Fibroblast of lung (primary cell): Measurements from ENCODE around the gene SH2D5. TPM values are rescaled to one million over a fixed set of nuclear protein-coding genes. Genes with fewer than 3 reads are reported as not detected.

ENCODE experiments used
- DNase-seq, 2 donors: peaks; one replicate each; pipeline versions ENCODE4 v3.0.0 to v3.0.0-alpha.2; 2010; ENCODE audit warnings: low read depth in 2 of 2
- H2AFZ ChIP-seq: 2 replicates; pipeline ENCODE4 v1.5.1; 2012; ENCODE audit warnings: low read length, control low read depth, inconsistent platforms
- H3K27ac ChIP-seq: 2 replicates; pipeline ENCODE4 v1.5.1; 2011; ENCODE audit warnings: low read length, control low read depth; ENCODE audit not compliant: insufficient read depth
- H3K27me3 ChIP-seq: 2 replicates; pipeline ENCODE4 v1.5.1; 2011; ENCODE audit warnings: mild to moderate bottlenecking, low read length; ENCODE audit not compliant: control insufficient read depth, insufficient read depth
- H3K36me3 ChIP-seq: 2 replicates; pipeline ENCODE4 v1.5.1; 2011; ENCODE audit warnings: low read length; ENCODE audit not compliant: control insufficient read depth, insufficient read depth
- H3K4me1 ChIP-seq: 2 replicates; pipeline ENCODE4 v1.5.1; 2011; ENCODE audit warnings: low read length; ENCODE audit not compliant: control insufficient read depth, insufficient read depth; ENCODE audit errors: extremely low read depth
- H3K4me2 ChIP-seq: 2 replicates; pipeline ENCODE4 v1.5.1; 2011; ENCODE audit warnings: low read length, control low read depth; ENCODE audit not compliant: insufficient read depth; ENCODE audit errors: extremely low read depth
- H3K4me3 ChIP-seq, 4 experiments: fragments of 200-600 bp in 1 of 4; sonication (generic) in 1 of 4; replicated peaks in 1 of 4; 2 replicates each; pipeline ENCODE4 v1.5.1; 2011 to 2016; ENCODE audit warnings: low read length in 4 of 4, low read depth in 3 of 4, mild to moderate bottlenecking in 3 of 4, control low read depth in 2 of 4, inconsistent platforms in 1 of 4, mixed read lengths in 1 of 4; ENCODE audit not compliant: insufficient read depth in 1 of 4; ENCODE audit errors: control extremely low read depth in 1 of 4
- H3K79me2 ChIP-seq: 2 replicates; pipeline ENCODE4 v1.5.1; 2012; ENCODE audit warnings: mild to moderate bottlenecking, low read length, inconsistent platforms; ENCODE audit not compliant: control insufficient read depth, insufficient read depth
- H3K9ac ChIP-seq: 2 replicates; pipeline ENCODE4 v1.5.1; 2011; ENCODE audit warnings: mild to moderate bottlenecking, low read length, control low read depth; ENCODE audit not compliant: insufficient read depth
- H3K9me3 ChIP-seq: 2 replicates; pipeline ENCODE4 v1.5.1; 2012; ENCODE audit warnings: low read depth, low read length; ENCODE audit not compliant: control insufficient read depth, insufficient read depth
- H4K20me1 ChIP-seq: 2 replicates; pipeline ENCODE4 v1.5.1; 2011; ENCODE audit warnings: low read length; ENCODE audit not compliant: control insufficient read depth, insufficient read depth; ENCODE audit errors: extremely low read depth
- CTCF ChIP-seq, 2 donors: IDR thresholded peaks in 1 of 2; conservative IDR thresholded peaks in 1 of 2; 1 replicate in 1 of 2; 2 replicates in 1 of 2; pipeline ENCODE4 v1.5.1; 2011 to 2012; ENCODE audit warnings: low read length in 2 of 2, control low read depth in 1 of 2, inconsistent platforms in 1 of 2, low read depth in 1 of 2, mild to moderate bottlenecking in 1 of 2
- EZH2 ChIP-seq: IDR thresholded peaks from 2 replicates; pipeline ENCODE4 v1.5.1; 2012; ENCODE audit warnings: low read length, control low read depth, mild to moderate bottlenecking; ENCODE audit errors: missing control alignments
- polyA minus RNA-seq: library from RNA; depleted of rRNA, polyadenylated mRNA; stranded (reverse); fragments of >200 nt; gene quantifications from 2 replicates; pipeline ENCODE4 v1.2.3, GENCODE V29; 2011; ENCODE audit warnings: low replicate concordance
- polyA plus RNA-seq, 2 donors: library from polyadenylated mRNA; depleted of rRNA in 1 of 2; stranded (reverse) in 1 of 2; unstranded in 1 of 2; fragments of >200 nt; gene quantifications; 2 replicates each; pipeline ENCODE4 v1.2.1, GENCODE V29; 2011 to 2012; ENCODE audit warnings: missing spikeins in 1 of 2
- total RNA-seq: library from RNA; depleted of rRNA; stranded (reverse); fragments of >200 nt; gene quantifications from 2 replicates; pipeline ENCODE4 v1.2.1, GENCODE V29; 2014

SH2D5 gene
- total RNA-seq (2.3 and 5.0 TPM in 2 replicates), polyA plus RNA-seq (3.6 and 7.3 TPM in 2 replicates), polyA minus RNA-seq (5.1 and 13.1 TPM in 2 replicates)
- polyA plus RNA-seq (2012) = 5.2 and 11.8 TPM in 2 replicates

GRCh38 chr1:20732588-20733359 is at the start of gene SH2D5:
TSS of gene SH2D5 (minus strand) at chr1:20732703. CDS start at chr1:20728044, 4,659 bp downstream.
- Histone ChIP-seq H3K27me3 (no peaks in the 10 kb centered on the region), H2AFZ (peak within 1 kb of the TSS; percentile 63)
- peak; percentile 92 to 98 for DNase-seq

GRCh38 chr1:20775700-20776099 is 43.2 kb upstream of the SH2D5 start:
- TF ChIP-seq EZH2 (no peak), CTCF (conservative IDR thresholded peaks at IDR 0.05 in 1 of 2, IDR thresholded peaks at IDR 0.05 in 1 of 2; ENCODE audit: low read depth in 1 of 2, low read length in 2 of 2) (no peak)
- Histone ChIP-seq H3K79me2 (peaks cover 57% of the 10 kb centered on the region), H3K27ac (no peak overlapping the region), H4K20me1 (no peaks in the 10 kb centered on the region), H3K4me1 (no peaks in the 10 kb centered on the region), H3K9ac (no peak overlapping the region), H3K4me2 (no peak overlapping the region), H3K27me3 (no peaks in the 10 kb centered on the region), H3K36me3 (peaks cover 12% of the 10 kb centered on the region), H3K4me3 (no peak overlapping the region), H2AFZ (no peak overlapping the region), H3K9me3 (no peaks in the 10 kb centered on the region)
- DNase-seq = no peak

More at GRCh38 chr1:20732588-20733359, at the start of gene SH2D5:
- Histone ChIP-seq H3K27ac (peak within 1 kb of the TSS; percentile 94), H3K4me1 (peaks cover 15% of the 10 kb centered on the region), H3K4me3 (peak within 1 kb of the TSS; percentile 58 to 71 (median 67)), H3K36me3 (peaks cover 1% of the 10 kb centered on the region), H3K79me2 (no peaks in the 10 kb centered on the region), H3K9ac (peak within 1 kb of the TSS; percentile 81), H3K4me2 (peak within 1 kb of the TSS; percentile 97), H4K20me1 (no peaks in the 10 kb centered on the region), H3K9me3 (no peaks in the 10 kb centered on the region)
- TF ChIP-seq EZH2 = no peak
- peak in 1 of 2 donors; percentile 38 for TF ChIP-seq CTCF (conservative IDR thresholded peaks at IDR 0.05 in 1 of 2, IDR thresholded peaks at IDR 0.05 in 1 of 2; ENCODE audit: low read depth in 1 of 2, low read length in 2 of 2)

GRCh38 chr1:20771780-20772179 is 39.3 kb upstream of the SH2D5 start:
- peaks cover 18% of the 10 kb centered on the region for H3K79me2 ChIP-seq
- peaks cover 22% of the 10 kb centered on the region for H3K36me3 ChIP-seq
- no peaks in the 10 kb centered on the region for H3K27me3 ChIP-seq
- no peak for DNase-seq
- H2AFZ ChIP-seq = no peak overlapping the region
- no peak overlapping the region for H3K4me2 ChIP-seq
- H3K4me1 ChIP-seq = no peaks in the 10 kb centered on the region
- no peak for TF ChIP-seq CTCF (conservative IDR thresholded peaks at IDR 0.05 in 1 of 2, IDR thresholded peaks at IDR 0.05 in 1 of 2; ENCODE audit: low read depth in 1 of 2, low read length in 2 of 2)
- no peak for TF ChIP-seq EZH2
- H3K27ac ChIP-seq = no peak overlapping the region
- H3K9ac ChIP-seq = no peak overlapping the region
- no peaks in the 10 kb centered on the region for H4K20me1 ChIP-seq
- H3K9me3 ChIP-seq = no peaks in the 10 kb centered on the region
- no peak overlapping the region for H3K4me3 ChIP-seq
